Sigmoid colon (tissue), 7 donors: Measurements from ENCODE around the gene SSTR5. TPM values are rescaled to one million over a fixed set of nuclear protein-coding genes. Genes with fewer than 3 reads are reported as not detected.

ENCODE experiments used
- DNase-seq: peaks from one replicate; pipeline ENCODE4 v3.0.0-alpha.2; 2019
- H3K27ac ChIP-seq, 4 donors: fragments of 200-600 bp; sonication (generic); one replicate each; pipeline ENCODE4 v1.5.1; 2016 to 2019; ENCODE audit warnings: mild to moderate bottlenecking in 1 of 4
- H3K27me3 ChIP-seq, 3 donors: fragments of 200-600 bp; sonication (generic); one replicate each; pipeline ENCODE4 v1.5.1; 2019; ENCODE audit warnings: mild to moderate bottlenecking in 1 of 3
- H3K36me3 ChIP-seq, 4 donors: fragments of 200-600 bp; sonication (generic); one replicate each; pipeline ENCODE4 v1.5.1; 2016 to 2019
- H3K4me1 ChIP-seq, 4 donors: fragments of 200-600 bp; sonication (generic); one replicate each; pipeline ENCODE4 v1.5.1; 2017 to 2019
- H3K4me3 ChIP-seq, 4 donors: fragments of 200-600 bp; sonication (generic); one replicate each; pipeline ENCODE4 v1.5.1; 2017 to 2019; ENCODE audit warnings: mild to moderate bottlenecking in 2 of 4, moderate library complexity in 1 of 4
- H3K9me3 ChIP-seq, 4 donors: fragments of 200-600 bp in 3 of 4; sonication (generic) in 3 of 4; one replicate each; pipeline versions ENCODE4 v1.5.1 to v1.6.1; 2013 to 2019
- CTCF ChIP-seq, 4 experiments: fragments of 450-650 bp in 3 of 4; fragments of 200-600 bp in 1 of 4; IDR thresholded peaks; one replicate each; pipeline ENCODE4 v1.5.1; 2016 to 2019; ENCODE audit warnings: antibody characterized with exemption in 4 of 4, mild to moderate bottlenecking in 3 of 4, moderate library complexity in 2 of 4
- EP300 ChIP-seq, 4 donors: sonication (generic); formaldehyde crosslinking; IDR thresholded peaks; one replicate each; pipeline ENCODE4 v1.6.1; 2017; ENCODE audit warnings: antibody characterized with exemption in 4 of 4
- POLR2A ChIP-seq, 2 donors: fragments of 450-650 bp; IDR thresholded peaks; one replicate each; pipeline ENCODE4 v1.6.1; 2016; ENCODE audit warnings: antibody characterized with exemption in 2 of 2, mild to moderate bottlenecking in 2 of 2, moderate library complexity in 2 of 2
- POLR2AphosphoS5 ChIP-seq, 4 donors: sonication (generic); formaldehyde crosslinking; IDR thresholded peaks; one replicate each; pipeline ENCODE4 v1.6.1; 2017; ENCODE audit warnings: antibody characterized with exemption in 4 of 4
- WGBS, 2 donors: extraction: QIAGEN DNeasy Blood & Tissue Kit; methylation state at CpG; one replicate each; pipeline ENCODE4 v1.1.7; 2013; 5-methylcytosine and 5-hydroxymethylcytosine counted together
- intact Hi-C: fragments of 100-400 bp; cut with DNase I; formaldehyde crosslinking; loops from one replicate; pipeline ENCODE4 v1.15.1; 2023
- polyA plus RNA-seq, 3 donors: library from polyadenylated mRNA; stranded (reverse); fragments of 200-250 nt; gene quantifications; one replicate each; pipeline ENCODE4 v1.2.3, GENCODE V29; 2013
- total RNA-seq, 4 donors: library from RNA; depleted of rRNA; stranded (reverse); fragments of >200 nt; gene quantifications; one replicate each; pipeline ENCODE4 v1.1.0, GENCODE V29; 2016
- donor health status: healthy with polysubstance abuse.
- donor health status: Bipolar disorder and iron deficiency.
- donor health status: healthy.

SSTR5 gene
- total and polyA plus RNA-seq, 7 donors = 0.04 TPM; not detected in 6

GRCh38 chr16:1048442-1049112 is 24.0 kb upstream of the SSTR5 start:
- Histone ChIP-seq H3K4me3 (no peak overlapping the region), H3K27ac (no peak overlapping the region), H3K9me3 (no peaks in the 10 kb centered on the region), H3K27me3 (peaks cover 22 to 66% (median 52%) of the 10 kb centered on the region in 3 donors), H3K4me1 (peaks cover 0 to 13% (median 8%) of the 10 kb centered on the region in 4 donors), H3K36me3 (no peaks in the 10 kb centered on the region)
- 13 to 26% methylated on average over 37 of the region's 37 CpGs for WGBS, 2 donors
- TF ChIP-seq EP300 (IDR thresholded peaks at IDR 0.05) = no peak
- intact Hi-C loops = no loop called here
- DNase-seq = no peak

- no peak overlapping the region for H3K4me3 ChIP-seq
- intact Hi-C loops = no loop called here
- no peak for DNase-seq
- no peaks in the 10 kb centered on the region for H3K9me3 ChIP-seq
- 55 to 82% methylated on average over 31 of the region's 31 CpGs for WGBS, 2 donors
- H3K27me3 ChIP-seq = peaks cover 15 to 66% (median 44%) of the 10 kb centered on the region in 3 donors
- H3K4me1 ChIP-seq = peaks cover 0 to 5% (median 1%) of the 10 kb centered on the region in 4 donors
- no peaks in the 10 kb centered on the region for H3K36me3 ChIP-seq
- TF ChIP-seq EP300 (IDR thresholded peaks at IDR 0.05) (no peak), POLR2AphosphoS5 (IDR thresholded peaks at IDR 0.05) (no peak), CTCF (IDR thresholded peaks at IDR 0.05) (no peak), POLR2A (IDR thresholded peaks at IDR 0.05) (no peak)
- H3K27ac ChIP-seq = no peak overlapping the region
These were observed 23.2 kb upstream of the SSTR5 start for GRCh38 chr16:1049113-1049975.

- Histone ChIP-seq H3K4me1 (peaks cover 0 to 4% (median 0%) of the 10 kb centered on the region in 4 donors), H3K9me3 (no peaks in the 10 kb centered on the region), H3K4me3 (no peak overlapping the region), H3K27me3 (peaks cover 13 to 66% (median 43%) of the 10 kb centered on the region in 3 donors), H3K36me3 (no peaks in the 10 kb centered on the region), H3K27ac (no peak overlapping the region)
- intact Hi-C loops = no loop called here
- 55 to 85% methylated on average over 11 of the region's 11 CpGs for WGBS, 2 donors
- no peak for TF ChIP-seq POLR2A (IDR thresholded peaks at IDR 0.05)
- no peak for TF ChIP-seq POLR2AphosphoS5 (IDR thresholded peaks at IDR 0.05)
- no peak for TF ChIP-seq CTCF (IDR thresholded peaks at IDR 0.05)
- TF ChIP-seq EP300 (IDR thresholded peaks at IDR 0.05) = no peak
- DNase-seq = no peak
These were observed 22.6 kb upstream of the SSTR5 start for GRCh38 chr16:1049976-1050247.

- H3K9me3 ChIP-seq = no peaks in the 10 kb centered on the region
- DNase-seq = no peak
- H3K4me3 ChIP-seq = no peak overlapping the region
- H3K36me3 ChIP-seq = no peaks in the 10 kb centered on the region
- H3K4me1 ChIP-seq = peaks cover 0 to 5% (median 0%) of the 10 kb centered on the region in 4 donors
- H3K27ac ChIP-seq = no peak overlapping the region
- 61 to 73% methylated on average over 30 of the region's 30 CpGs for WGBS, 2 donors
- peaks cover 12 to 66% (median 43%) of the 10 kb centered on the region in 3 donors for H3K27me3 ChIP-seq
- intact Hi-C loops = no loop called here
- no peak for TF ChIP-seq POLR2A (IDR thresholded peaks at IDR 0.05)
These were observed 22.0 kb upstream of the SSTR5 start for GRCh38 chr16:1050516-1050915.

DNA sequence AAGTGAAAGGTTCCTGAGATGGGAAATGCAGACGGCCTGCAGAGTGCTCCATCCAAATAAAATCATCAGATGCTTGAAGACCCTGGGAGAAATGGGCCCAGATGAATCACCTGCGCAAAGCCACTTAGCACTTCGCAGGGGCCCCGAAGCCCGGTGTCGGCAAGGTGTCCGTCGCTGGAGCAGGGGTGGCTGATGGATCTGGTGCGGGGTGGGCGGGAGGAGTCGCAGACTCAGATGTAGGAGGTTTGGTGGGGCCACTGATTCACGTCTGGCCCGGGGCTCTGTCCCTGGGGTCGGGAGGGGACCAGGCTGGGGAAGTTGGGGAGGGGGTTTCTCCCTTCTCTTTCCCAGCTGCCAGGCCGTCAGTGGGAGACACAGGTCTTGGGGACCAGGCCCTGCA is 21.6 kb upstream of the SSTR5 start:
- no peaks in the 10 kb centered on the region for H3K36me3 ChIP-seq
- peaks cover 0 to 5% (median 0%) of the 10 kb centered on the region in 4 donors for H3K4me1 ChIP-seq
- no peak for TF ChIP-seq POLR2AphosphoS5 (IDR thresholded peaks at IDR 0.05)
- TF ChIP-seq POLR2A (IDR thresholded peaks at IDR 0.05) = no peak
- TF ChIP-seq CTCF (IDR thresholded peaks at IDR 0.05) = no peak
- no peak for TF ChIP-seq EP300 (IDR thresholded peaks at IDR 0.05)
- H3K9me3 ChIP-seq = no peaks in the 10 kb centered on the region
- no peak overlapping the region for H3K27ac ChIP-seq
- intact Hi-C loops = no loop called here
- H3K27me3 ChIP-seq = peaks cover 12 to 66% (median 41%) of the 10 kb centered on the region in 3 donors
- H3K4me3 ChIP-seq = no peak overlapping the region
- WGBS, 2 donors = 83% methylated on average over 15 of the region's 15 CpGs
- DNase-seq = no peak
